Upper lobe of left lung (tissue), 6 donors: ENCODE measurements around the gene POU3F1. TPM values are rescaled to one million over a fixed set of nuclear protein-coding genes. Genes with fewer than 3 reads are reported as not detected.

Experiments
- ATAC-seq, 2 donors: fragments of 200-7000 bp; cut with Tn5 transposase; one replicate each; pipeline ENCODE4 v1.9.1; 2022; ENCODE audit warnings: mild to moderate bottlenecking in 2 of 2, moderate library complexity in 2 of 2; ENCODE audit not compliant: low FRiP score in 2 of 2
- DNase-seq, 2 donors: peaks; one replicate each; pipeline ENCODE4 v3.0.0-alpha.2; 2019 to 2020
- H3K27ac ChIP-seq, 4 donors: fragments of 200-600 bp; sonication (generic); one replicate each; pipeline ENCODE4 v1.5.1; 2016 to 2019
- H3K27me3 ChIP-seq, 4 donors: fragments of 200-600 bp; sonication (generic); one replicate each; pipeline ENCODE4 v1.5.1; 2017 to 2019
- H3K36me3 ChIP-seq, 4 donors: fragments of 200-600 bp; sonication (generic); one replicate each; pipeline ENCODE4 v1.5.1; 2016 to 2019
- H3K4me1 ChIP-seq, 4 donors: fragments of 200-600 bp; sonication (generic); one replicate each; pipeline ENCODE4 v1.5.1; 2018 to 2019
- H3K4me3 ChIP-seq, 4 donors: fragments of 200-600 bp; sonication (generic); one replicate each; pipeline ENCODE4 v1.5.1; 2017 to 2019; ENCODE audit warnings: mild to moderate bottlenecking in 2 of 4, moderate library complexity in 1 of 4
- H3K9me3 ChIP-seq, 4 donors: fragments of 200-600 bp; sonication (generic); one replicate each; pipeline ENCODE4 v1.5.1; 2018 to 2019
- CTCF ChIP-seq, 6 experiments: fragments of 450-650 bp in 4 of 6; fragments of 200-600 bp in 2 of 6; sonication (generic) in 2 of 6; IDR thresholded peaks; one replicate each; pipeline ENCODE4 v1.5.1; 2016 to 2019; ENCODE audit warnings: antibody characterized with exemption in 6 of 6
- EP300 ChIP-seq, 4 donors: sonication (generic); formaldehyde crosslinking; IDR thresholded peaks; one replicate each; pipeline ENCODE4 v1.5.1; 2017; ENCODE audit warnings: antibody characterized with exemption in 4 of 4, control low read depth in 2 of 4
- POLR2A ChIP-seq, 4 donors: fragments of 450-650 bp; IDR thresholded peaks; one replicate each; pipeline ENCODE4 v1.5.1; 2016 to 2017; ENCODE audit warnings: antibody characterized with exemption in 4 of 4, mild to moderate bottlenecking in 2 of 4
- POLR2AphosphoS5 ChIP-seq, 2 donors: sonication (generic); formaldehyde crosslinking; IDR thresholded peaks; one replicate each; pipeline ENCODE4 v1.5.1; 2017; ENCODE audit warnings: antibody characterized with exemption in 2 of 2
- WGBS, 2 donors: methylation state at CpG; one replicate each; pipeline ENCODE4 v1.1.5; 2017 to 2018; 5-methylcytosine and 5-hydroxymethylcytosine counted together
- total RNA-seq, 6 donors: library from RNA; depleted of rRNA in 4 of 6; stranded (reverse); fragments of >200 nt in 4 of 6; gene quantifications; one replicate each; pipeline versions ENCODE4 v1.1.0 to v1.2.1, GENCODE V29; 2016 to 2021
- donor health status: DM: no; HTN: no; CAD: no; lungs with moderate emphysema.
- donor health status: DM: no; HTN: yes; CAD: no; lungs with severe emphysema.

Gene POU3F1
- total RNA-seq, 6 donors from 2014 or later, result 0.40 to 1.0 TPM; not detected in 4

- no peaks in the 10 kb centered on the region for H3K9me3 ChIP-seq
- no peaks in the 10 kb centered on the region for H3K36me3 ChIP-seq
- no CpG with 5 or more reads among the region's 99 CpGs for WGBS, 2 donors
- peak overlapping the region; percentile 37 to 85 (median 66) for H3K4me3 ChIP-seq
- H3K27me3 ChIP-seq, result peaks cover 0 to 43% (median 27%) of the 10 kb centered on the region in 4 donors
- peak overlapping the region in 2 of 4 donors; percentile 40 to 57 for H3K27ac ChIP-seq
- ATAC-seq, result peak; percentile 70 to 95
- TF ChIP-seq POLR2A (IDR thresholded peaks at IDR 0.05), result no peak
- peak in 3 of 6 experiments; percentile 7 to 18 (median 12) for TF ChIP-seq CTCF (IDR thresholded peaks at IDR 0.05)
- no peak for TF ChIP-seq EP300 (IDR thresholded peaks at IDR 0.05)
- H3K4me1 ChIP-seq, result peaks cover 22 to 43% (median 33%) of the 10 kb centered on the region in 4 donors
- DNase-seq, result peak; percentile 76 to 97
Measured at GRCh38 chr1:38046884-38047602, 450 bp upstream of the POU3F1 start.

- H3K27ac ChIP-seq, result no peak overlapping the region
- H3K27me3 ChIP-seq, result peaks cover 0 to 44% (median 29%) of the 10 kb centered on the region in 4 donors
- ATAC-seq, result no peak
- DNase-seq, result peak; percentile 36 to 88
- no peaks in the 10 kb centered on the region for H3K36me3 ChIP-seq
- peak overlapping the region in 3 of 4 donors; percentile 64 to 85 (median 69) for H3K4me3 ChIP-seq
- 7 to 9% methylated on average over 3 to 35 of the region's 115 CpGs for WGBS, 2 donors
- TF ChIP-seq POLR2A (IDR thresholded peaks at IDR 0.05) (no peak), CTCF (IDR thresholded peaks at IDR 0.05) (no peak), POLR2AphosphoS5 (IDR thresholded peaks at IDR 0.05) (no peak), EP300 (IDR thresholded peaks at IDR 0.05) (no peak)
- no peaks in the 10 kb centered on the region for H3K9me3 ChIP-seq
- peaks cover 22 to 43% (median 33%) of the 10 kb centered on the region in 4 donors for H3K4me1 ChIP-seq
Measured at GRCh38 chr1:38045401-38046332, 926 bp downstream of the POU3F1 start.

GRCh38 chr1:38044221-38045215, 2.1 kb downstream of the POU3F1 start:
- Histone ChIP-seq H3K9me3 (no peaks in the 10 kb centered on the region), H3K4me3 (peak overlapping the region in 2 of 4 donors; percentile 27 to 64), H3K4me1 (peaks cover 22 to 43% (median 33%) of the 10 kb centered on the region in 4 donors), H3K36me3 (no peaks in the 10 kb centered on the region), H3K27ac (no peak overlapping the region), H3K27me3 (peaks cover 0 to 44% (median 29%) of the 10 kb centered on the region in 4 donors)
- WGBS, 2 donors, result 7% methylated on average over 67 to 70 of the region's 70 CpGs
- TF ChIP-seq POLR2A (IDR thresholded peaks at IDR 0.05) (no peak), EP300 (IDR thresholded peaks at IDR 0.05) (no peak), CTCF (IDR thresholded peaks at IDR 0.05) (no peak), POLR2AphosphoS5 (IDR thresholded peaks at IDR 0.05) (no peak)
- peak in 1 of 2 donors; percentile 80 for DNase-seq
- ATAC-seq, result no peak

DNA sequence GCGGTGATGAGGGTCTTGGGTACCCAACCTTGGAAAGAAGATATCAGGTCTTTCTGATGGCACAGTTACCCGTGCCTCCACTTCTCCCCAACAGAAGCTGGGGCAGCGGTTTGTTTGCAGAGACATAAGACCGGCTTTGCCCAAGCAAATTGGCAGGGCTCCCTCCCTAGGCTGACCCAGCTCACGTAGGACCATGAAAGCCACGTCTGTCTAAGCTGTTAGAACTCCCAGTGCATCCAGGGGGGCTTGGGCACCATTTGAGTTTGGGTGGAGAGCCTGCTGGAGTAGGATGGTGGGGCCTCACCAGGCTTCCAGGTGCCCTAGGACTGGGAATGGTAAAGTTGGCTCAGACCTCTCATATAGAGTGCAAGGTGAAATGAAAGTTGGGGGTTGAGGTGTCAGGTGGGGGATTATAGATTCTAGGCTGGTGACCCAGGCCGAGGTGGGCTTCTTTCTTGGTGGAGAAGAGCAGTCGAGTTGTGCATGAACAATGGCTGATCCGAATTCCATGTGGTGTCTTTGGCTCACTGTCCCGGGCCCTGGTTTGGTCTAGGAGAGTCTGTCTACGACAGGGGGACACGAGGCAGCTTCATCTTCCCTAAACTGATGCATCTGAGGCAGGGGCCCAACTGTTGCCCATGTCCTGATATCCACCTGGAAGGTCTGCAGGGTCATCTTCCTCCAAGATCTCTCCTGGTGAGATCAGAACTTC, 3.4 kb downstream of the POU3F1 start:
- Histone ChIP-seq H3K4me3 (no peak overlapping the region), H3K9me3 (no peaks in the 10 kb centered on the region), H3K27ac (no peak overlapping the region), H3K36me3 (no peaks in the 10 kb centered on the region), H3K4me1 (peaks cover 22 to 43% (median 33%) of the 10 kb centered on the region in 4 donors), H3K27me3 (peaks cover 0 to 44% (median 29%) of the 10 kb centered on the region in 4 donors)
- whole genome bisulfite sequencing, 2 donors, result 83 to 90% methylated on average over 8 to 12 of the region's 12 CpGs
- no peak for ATAC-seq
- DNase-seq, result no peak
- no peak for TF ChIP-seq EP300 (IDR thresholded peaks at IDR 0.05)
- no peak for TF ChIP-seq POLR2AphosphoS5 (IDR thresholded peaks at IDR 0.05)
- no peak for TF ChIP-seq POLR2A (IDR thresholded peaks at IDR 0.05)
- no peak for TF ChIP-seq CTCF (IDR thresholded peaks at IDR 0.05)
